ENCODE data around the gene PHYHD1. TPM values are rescaled to one million over a fixed set of nuclear protein-coding genes. Genes with fewer than 3 reads are reported as not detected.
A peak's percentile ranks its signal among the peaks of the same experiment; 100 is the strongest.

Gene PHYHD1
- total and polyA plus RNA-seq, 2 of the 13 experiments (the other 11 are each of a cell fraction or from before 2014, with no cell fraction given), result 10.6 to 25.3 TPM

DNA sequence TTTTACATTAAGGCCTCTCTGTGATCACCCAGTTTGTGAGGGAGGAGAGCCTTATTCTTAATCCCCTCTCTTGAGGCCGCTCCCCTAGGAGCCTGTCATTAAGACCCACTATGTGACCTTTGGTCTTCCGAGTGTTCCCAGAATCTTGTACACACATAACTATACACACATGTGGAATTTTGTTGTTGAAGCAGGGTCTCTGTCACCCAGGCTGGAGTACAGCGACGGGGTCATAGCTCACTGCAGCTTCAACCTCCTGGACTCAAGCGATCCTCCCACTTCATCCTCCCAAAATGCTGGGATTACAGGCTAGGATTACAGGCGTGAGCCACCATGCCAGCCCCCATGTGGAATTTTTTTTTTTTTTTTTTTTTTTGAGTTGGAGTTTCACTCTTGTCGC is 14.8 kb upstream of the PHYHD1 start (continued):
- TF ChIP-seq ATAD3A (CRISPR knock-in tag; IDR thresholded peaks at IDR 0.05), result no peak
- TF ChIP-seq ZNF331 (CRISPR knock-in tag; IDR thresholded peaks at IDR 0.05), result peak; percentile 30; the same call in 1 of the 2 replicates
- TF ChIP-seq, protein P1, sequence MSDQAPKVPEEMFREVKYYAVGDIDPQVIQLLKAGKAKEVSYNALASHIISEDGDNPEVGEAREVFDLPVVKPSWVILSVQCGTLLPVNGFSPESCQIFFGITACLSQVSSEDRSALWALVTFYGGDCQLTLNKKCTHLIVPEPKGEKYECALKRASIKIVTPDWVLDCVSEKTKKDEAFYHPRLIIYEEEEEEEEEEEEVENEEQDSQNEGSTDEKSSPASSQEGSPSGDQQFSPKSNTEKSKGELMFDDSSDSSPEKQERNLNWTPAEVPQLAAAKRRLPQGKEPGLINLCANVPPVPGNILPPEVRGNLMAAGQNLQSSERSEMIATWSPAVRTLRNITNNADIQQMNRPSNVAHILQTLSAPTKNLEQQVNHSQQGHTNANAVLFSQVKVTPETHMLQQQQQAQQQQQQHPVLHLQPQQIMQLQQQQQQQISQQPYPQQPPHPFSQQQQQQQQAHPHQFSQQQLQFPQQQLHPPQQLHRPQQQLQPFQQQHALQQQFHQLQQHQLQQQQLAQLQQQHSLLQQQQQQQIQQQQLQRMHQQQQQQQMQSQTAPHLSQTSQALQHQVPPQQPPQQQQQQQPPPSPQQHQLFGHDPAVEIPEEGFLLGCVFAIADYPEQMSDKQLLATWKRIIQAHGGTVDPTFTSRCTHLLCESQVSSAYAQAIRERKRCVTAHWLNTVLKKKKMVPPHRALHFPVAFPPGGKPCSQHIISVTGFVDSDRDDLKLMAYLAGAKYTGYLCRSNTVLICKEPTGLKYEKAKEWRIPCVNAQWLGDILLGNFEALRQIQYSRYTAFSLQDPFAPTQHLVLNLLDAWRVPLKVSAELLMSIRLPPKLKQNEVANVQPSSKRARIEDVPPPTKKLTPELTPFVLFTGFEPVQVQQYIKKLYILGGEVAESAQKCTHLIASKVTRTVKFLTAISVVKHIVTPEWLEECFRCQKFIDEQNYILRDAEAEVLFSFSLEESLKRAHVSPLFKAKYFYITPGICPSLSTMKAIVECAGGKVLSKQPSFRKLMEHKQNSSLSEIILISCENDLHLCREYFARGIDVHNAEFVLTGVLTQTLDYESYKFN (CRISPR knock-in tag; conservative IDR thresholded peaks at IDR 0.05), result peak; percentile 76
- TF ChIP-seq FOXO1 (CRISPR knock-in tag; IDR thresholded peaks at IDR 0.05), result peak; percentile 49; the same call in 1 of the 2 replicates
- TF ChIP-seq HNF4G (IDR thresholded peaks at IDR 0.05; ENCODE audit: borderline replicate concordance, low read depth, low read length), result peak; percentile 69
- TF ChIP-seq HNF4G (CRISPR knock-in tag; IDR thresholded peaks at IDR 0.05; ENCODE audit: borderline replicate concordance, low read depth), result peak; percentile 60; the same call in 1 of the 2 replicates
- peak; percentile 70; the same call in 1 of the 2 replicates for TF ChIP-seq PITX1 (CRISPR knock-in tag; IDR thresholded peaks at IDR 0.05)
- TF ChIP-seq CC2D1A (CRISPR knock-in tag; IDR thresholded peaks at IDR 0.05), result no peak
- TF ChIP-seq ZFP90 (CRISPR knock-in tag; IDR thresholded peaks at IDR 0.05; ENCODE audit: borderline replicate concordance), result 0 out of 2 replicates have a peak, but pooled peaks have one; percentile 28
- TF ChIP-seq, protein P2, sequence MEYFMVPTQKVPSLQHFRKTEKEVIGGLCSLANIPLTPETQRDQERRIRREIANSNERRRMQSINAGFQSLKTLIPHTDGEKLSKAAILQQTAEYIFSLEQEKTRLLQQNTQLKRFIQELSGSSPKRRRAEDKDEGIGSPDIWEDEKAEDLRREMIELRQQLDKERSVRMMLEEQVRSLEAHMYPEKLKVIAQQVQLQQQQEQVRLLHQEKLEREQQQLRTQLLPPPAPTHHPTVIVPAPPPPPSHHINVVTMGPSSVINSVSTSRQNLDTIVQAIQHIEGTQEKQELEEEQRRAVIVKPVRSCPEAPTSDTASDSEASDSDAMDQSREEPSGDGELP (IDR thresholded peaks at IDR 0.05; ENCODE audit: borderline replicate concordance, low read depth), result no peak
- TF ChIP-seq ZFP1 (CRISPR knock-in tag; IDR thresholded peaks at IDR 0.05), result no peak
- TF ChIP-seq PRPF4 (IDR thresholded peaks at IDR 0.05; ENCODE audit: low read depth, low read length, poor library complexity, severe bottlenecking), result no peak
- TF ChIP-seq MEIS2 (CRISPR knock-in tag; IDR thresholded peaks at IDR 0.05), result no peak
- TF ChIP-seq, protein P3, sequence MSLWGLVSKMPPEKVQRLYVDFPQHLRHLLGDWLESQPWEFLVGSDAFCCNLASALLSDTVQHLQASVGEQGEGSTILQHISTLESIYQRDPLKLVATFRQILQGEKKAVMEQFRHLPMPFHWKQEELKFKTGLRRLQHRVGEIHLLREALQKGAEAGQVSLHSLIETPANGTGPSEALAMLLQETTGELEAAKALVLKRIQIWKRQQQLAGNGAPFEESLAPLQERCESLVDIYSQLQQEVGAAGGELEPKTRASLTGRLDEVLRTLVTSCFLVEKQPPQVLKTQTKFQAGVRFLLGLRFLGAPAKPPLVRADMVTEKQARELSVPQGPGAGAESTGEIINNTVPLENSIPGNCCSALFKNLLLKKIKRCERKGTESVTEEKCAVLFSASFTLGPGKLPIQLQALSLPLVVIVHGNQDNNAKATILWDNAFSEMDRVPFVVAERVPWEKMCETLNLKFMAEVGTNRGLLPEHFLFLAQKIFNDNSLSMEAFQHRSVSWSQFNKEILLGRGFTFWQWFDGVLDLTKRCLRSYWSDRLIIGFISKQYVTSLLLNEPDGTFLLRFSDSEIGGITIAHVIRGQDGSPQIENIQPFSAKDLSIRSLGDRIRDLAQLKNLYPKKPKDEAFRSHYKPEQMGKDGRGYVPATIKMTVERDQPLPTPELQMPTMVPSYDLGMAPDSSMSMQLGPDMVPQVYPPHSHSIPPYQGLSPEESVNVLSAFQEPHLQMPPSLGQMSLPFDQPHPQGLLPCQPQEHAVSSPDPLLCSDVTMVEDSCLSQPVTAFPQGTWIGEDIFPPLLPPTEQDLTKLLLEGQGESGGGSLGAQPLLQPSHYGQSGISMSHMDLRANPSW (CRISPR knock-in tag; IDR thresholded peaks at IDR 0.05; ENCODE audit: borderline replicate concordance), result 0 out of 2 replicates have a peak, but pooled peaks have one; percentile 41
- TF ChIP-seq SALL1 (CRISPR knock-in tag; IDR thresholded peaks at IDR 0.05), result peak; percentile 62; the same call in 1 of the 2 replicates
- TF ChIP-seq ZNF264 (CRISPR knock-in tag; IDR thresholded peaks at IDR 0.05), result no peak
- TF ChIP-seq GTF3A (CRISPR knock-in tag; conservative IDR thresholded peaks at IDR 0.05), result no peak
- TF ChIP-seq GATAD2A (CRISPR knock-in tag; IDR thresholded peaks at IDR 0.05), result peak; percentile 52; the same call in 1 of the 2 replicates
- peak; percentile 93 for TF ChIP-seq ZNF263 (CRISPR knock-in tag; IDR thresholded peaks at IDR 0.05)
- peak; percentile 32; the same call in 1 of the 2 replicates for TF ChIP-seq SOX5 (CRISPR knock-in tag; IDR thresholded peaks at IDR 0.05; ENCODE audit: borderline replicate concordance)
- no peak for TF ChIP-seq ZNF260 (CRISPR knock-in tag; IDR thresholded peaks at IDR 0.05; ENCODE audit: borderline replicate concordance, low read depth)
- peak; percentile 79 for TF ChIP-seq ZNF12 (CRISPR knock-in tag; IDR thresholded peaks at IDR 0.05)
- TF ChIP-seq, protein P4, sequence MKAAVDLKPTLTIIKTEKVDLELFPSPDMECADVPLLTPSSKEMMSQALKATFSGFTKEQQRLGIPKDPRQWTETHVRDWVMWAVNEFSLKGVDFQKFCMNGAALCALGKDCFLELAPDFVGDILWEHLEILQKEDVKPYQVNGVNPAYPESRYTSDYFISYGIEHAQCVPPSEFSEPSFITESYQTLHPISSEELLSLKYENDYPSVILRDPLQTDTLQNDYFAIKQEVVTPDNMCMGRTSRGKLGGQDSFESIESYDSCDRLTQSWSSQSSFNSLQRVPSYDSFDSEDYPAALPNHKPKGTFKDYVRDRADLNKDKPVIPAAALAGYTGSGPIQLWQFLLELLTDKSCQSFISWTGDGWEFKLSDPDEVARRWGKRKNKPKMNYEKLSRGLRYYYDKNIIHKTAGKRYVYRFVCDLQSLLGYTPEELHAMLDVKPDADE (CRISPR knock-in tag; IDR thresholded peaks at IDR 0.05), result no peak
